GM18511 (cell line): Measurements from ENCODE around the gene RHEB.

Experiments used
- ATAC-seq: cut with Tn5 transposase; IDR thresholded peaks from one replicate; pipeline ENCODE4 v1.9.1; 2021; ENCODE audit warnings: mild to moderate bottlenecking, moderate library complexity; ENCODE audit not compliant: unreplicated experiment

The RHEB gene

GRCh38 chr7:151505433-151505832 is 14.3 kb downstream of the RHEB start:
- ATAC-seq: no peak

DNA sequence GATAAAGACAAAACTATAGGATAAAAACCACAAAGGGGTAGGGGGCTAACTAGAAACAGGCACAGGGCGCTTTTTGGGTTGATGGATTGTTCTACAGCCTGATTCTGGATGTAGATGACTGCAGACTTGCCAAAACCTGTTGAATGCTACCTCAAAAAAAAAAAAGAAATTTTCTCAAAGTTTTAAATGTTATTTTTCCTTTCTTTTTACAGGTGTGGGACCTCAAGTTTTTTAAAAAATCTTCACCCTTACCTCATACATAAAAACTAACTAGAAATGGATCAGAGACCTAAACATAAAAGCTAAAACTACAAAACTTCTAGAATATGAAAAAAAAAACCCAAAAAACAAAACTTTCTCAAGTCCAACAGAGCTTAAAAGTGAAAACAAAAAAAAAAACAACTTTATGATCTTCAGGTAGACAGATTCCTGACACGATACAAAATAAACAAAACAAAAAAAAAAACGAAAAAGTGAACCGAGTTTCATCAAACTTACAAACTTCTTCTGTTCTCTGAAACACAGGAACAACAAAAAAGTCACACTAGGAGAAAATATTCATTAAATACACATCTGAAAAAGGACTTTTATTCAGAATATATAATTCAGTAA is 14.9 kb downstream of the RHEB start:
- no peak for ATAC-seq

GRCh38 chr7:151503902-151504714 is 15.6 kb downstream of the RHEB start:
- ATAC-seq: no peak

GRCh38 chr7:151501676-151502075 is 18.0 kb downstream of the RHEB start:
- ATAC-seq: no peak

- no peak for ATAC-seq
These were observed 21.2 kb downstream of the RHEB start for GRCh38 chr7:151498495-151498894.

DNA sequence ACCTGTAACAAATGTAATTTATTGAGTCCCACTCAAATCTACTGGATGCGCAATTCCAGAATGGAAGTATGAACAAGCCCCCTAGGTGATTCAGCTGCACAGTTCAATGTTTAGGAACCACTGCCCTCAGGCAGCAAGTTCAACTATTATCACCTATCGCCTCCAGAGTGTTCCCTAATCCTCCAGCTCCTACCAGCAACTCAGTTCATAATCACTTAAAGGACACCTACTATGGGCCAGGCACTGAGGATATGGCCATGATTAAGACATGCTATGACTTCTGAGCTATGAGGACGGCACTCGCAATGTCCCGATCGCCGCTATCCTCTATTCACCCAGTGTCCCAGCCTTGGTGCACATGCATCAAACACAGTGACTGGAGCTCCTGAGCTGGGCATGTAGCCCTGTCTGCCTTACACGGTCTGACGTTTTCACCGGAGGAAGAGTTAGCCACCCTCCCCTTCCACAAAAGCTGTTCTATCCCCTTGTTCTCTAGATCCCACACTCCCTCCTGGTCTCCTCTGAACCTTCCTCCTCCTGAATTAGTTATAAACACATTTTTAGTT is 22.3 kb downstream of the RHEB start:
- no peak for ATAC-seq

- no peak for ATAC-seq
These were observed 24.3 kb downstream of the RHEB start for GRCh38 chr7:151495360-151495759.

- ATAC-seq: no peak
These were observed 25.1 kb downstream of the RHEB start for GRCh38 chr7:151494298-151495284.

GRCh38 chr7:151493083-151493482 is 26.6 kb downstream of the RHEB start:
- no peak for ATAC-seq

DNA sequence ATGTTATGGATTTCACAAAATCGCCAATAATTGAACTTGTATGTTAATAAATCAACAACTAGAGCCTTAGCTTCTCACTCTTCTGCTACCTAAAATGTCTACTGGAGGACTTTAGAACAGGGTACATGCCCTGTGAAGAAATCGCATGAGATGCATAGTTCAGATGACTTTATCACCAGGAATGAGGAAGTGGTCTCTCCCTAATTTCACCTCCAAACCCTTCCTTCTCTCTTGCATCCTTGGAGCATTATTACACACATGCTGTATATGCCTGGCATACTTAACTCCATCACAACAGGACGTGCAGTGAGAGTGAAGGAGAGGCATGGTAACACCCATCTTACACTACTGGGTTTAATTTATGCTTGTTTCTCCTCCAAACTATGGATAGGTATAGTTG is 27.8 kb downstream of the RHEB start:
- ATAC-seq: no peak

DNA sequence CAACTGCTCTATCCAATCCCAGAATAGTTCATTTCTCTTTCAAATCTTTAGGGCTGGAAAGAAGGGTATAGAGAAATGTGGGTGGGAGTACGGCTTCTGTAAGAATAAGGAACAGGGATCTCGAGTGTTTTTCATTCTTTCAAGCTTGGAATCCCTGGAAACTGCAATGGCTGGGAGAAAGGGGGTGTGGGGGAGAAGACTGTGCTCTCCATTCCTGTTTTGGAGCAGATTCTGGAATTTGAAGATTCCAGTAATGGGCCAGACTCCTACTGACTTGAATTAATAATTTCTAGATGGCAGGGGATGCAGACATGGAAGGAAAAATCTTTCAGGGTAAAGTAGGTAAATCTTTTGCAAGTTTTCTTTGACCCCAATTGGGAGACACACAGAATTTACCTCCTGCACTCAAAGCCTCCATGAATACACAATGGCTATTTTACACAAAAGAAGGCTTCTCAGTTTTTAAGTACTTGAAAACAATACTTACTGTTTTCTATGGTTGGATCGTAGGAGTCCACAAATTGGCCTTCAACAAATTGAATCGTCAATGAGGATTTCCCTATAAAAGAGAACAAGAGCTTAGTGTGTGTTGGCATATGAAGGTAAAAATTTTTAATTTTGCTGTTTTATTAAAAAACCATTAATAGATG is 29.1 kb downstream of the RHEB start:
- ATAC-seq: no peak

DNA sequence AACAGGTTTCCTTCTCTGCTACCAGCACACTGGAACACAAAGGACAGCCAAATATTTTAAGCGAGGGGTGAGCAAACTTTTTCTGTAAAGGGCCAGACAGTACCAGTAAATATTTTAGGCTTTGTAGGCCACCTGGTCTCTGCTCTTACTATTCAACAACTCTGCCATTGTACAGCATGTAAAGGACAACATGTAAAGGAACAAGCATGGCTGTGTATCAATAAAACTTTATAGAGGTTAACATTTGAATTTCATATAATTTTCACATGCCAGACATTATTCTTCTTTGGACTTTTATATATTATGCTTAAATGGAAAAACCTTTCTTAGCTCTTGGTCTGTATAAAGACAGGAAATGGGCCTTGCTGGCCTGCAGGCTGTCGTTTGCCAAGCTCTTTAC is 30.2 kb downstream of the RHEB start:
- no peak for ATAC-seq

GRCh38 chr7:151488096-151488495 is 31.6 kb downstream of the RHEB start:
- ATAC-seq: no peak

DNA sequence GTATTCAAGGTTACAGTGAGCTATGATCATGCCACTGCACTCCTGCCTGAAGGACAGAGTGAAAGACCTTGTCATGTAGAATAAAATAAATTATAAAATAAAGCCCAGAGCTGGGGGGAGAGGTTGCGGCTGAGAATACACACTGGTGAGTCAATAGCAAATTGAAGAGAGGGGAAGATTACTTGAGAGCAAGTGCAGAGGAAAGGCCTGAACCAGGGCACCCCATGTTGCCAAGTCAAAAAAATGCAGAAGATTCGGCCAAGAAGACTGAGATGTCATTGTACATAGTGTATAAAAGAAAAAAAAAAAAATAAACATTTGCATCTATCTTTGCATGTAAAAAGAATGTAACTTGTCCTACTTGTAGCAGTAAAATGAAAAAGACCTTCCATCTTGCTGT is 32.5 kb downstream of the RHEB start:
- no peak for ATAC-seq

GRCh38 chr7:151486074-151486473 is 33.6 kb downstream of the RHEB start:
- ATAC-seq: no peak

DNA sequence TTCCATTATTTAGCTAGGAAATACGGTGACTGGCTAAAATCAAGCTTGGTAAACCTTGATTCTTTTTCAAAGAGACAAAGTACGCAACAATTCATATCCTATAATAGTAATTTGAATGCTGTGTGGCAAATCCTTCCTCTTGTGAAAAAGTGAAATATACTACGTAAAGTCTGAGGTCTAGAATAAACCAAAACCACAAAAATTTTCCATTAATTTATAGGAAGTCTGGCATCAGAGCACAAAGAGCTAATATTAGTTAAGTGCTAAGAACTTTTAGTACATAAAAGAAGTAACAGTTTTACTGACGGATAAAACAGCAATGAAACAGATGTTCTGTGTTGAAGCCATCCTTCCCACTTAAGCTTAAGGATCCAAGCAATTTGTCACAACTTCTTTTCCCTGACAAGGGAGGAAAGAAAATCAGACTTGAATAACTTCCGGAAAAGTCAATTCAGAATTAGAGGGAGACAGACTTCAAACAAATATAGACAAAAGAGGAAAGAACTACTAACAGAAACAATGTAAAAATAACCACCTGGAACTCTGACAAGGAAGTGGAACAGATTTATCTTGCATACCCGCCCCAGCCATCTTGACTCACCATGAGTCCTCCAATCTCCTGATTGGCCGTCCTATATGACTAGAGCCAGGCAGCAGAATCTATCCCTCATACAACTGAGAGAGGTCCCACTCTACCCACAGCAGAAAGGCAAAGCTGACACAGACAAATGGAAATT is 34.6 kb downstream of the RHEB start:
- ATAC-seq: no peak

GRCh38 chr7:151483711-151483983 is 36.0 kb downstream of the RHEB start:
- ATAC-seq: no peak

DNA sequence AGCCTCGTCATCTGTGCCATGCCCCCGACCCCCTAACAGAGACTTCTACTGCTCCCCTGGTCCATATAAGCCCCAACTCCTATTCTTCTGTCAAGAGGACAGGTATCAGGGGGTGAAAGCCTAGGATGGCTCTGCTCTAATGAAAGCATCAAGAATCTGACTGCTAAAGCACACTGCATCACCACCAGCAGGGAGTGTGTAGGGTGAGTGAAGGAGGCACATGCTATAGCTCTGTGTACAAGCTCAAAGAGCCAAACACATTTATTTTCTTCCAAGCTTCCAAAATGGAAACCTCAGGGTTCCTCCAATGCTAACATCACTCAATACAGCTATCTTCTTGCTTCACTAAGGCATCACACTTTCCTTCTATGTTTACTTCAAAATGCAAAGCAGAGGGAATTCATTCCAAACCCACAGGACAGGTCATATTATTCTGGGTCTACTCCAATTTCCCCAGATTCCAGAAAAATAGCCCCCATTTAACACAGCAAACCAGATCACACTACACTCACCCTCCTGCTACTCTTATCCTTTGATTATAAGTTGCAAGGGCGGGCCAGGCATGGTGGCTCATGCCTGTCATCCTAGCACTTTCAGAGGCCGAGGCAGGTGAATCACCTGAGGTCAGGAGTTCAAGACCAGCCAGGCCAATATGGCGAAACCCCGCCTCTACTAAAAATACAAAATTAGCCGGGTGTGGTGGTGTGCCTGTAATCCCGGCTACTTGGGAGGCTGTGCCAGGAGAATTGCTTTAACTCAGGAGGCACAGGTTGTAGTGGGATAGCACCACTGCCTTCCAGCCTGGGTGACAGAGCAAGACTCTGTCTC is 36.6 kb downstream of the RHEB start:
- no peak for ATAC-seq
